Ovary (tissue), 3 donors: ENCODE data around the gene HUWE1.

Experiments
- POLR2A ChIP-seq: fragments of 450-650 bp; IDR thresholded peaks from one replicate; pipeline ENCODE4 v1.6.1; 2017; ENCODE audit warnings: antibody characterized with exemption, mild to moderate bottlenecking, moderate library complexity
- TF ChIP-seq, protein P1 (sequence below), 3 donors: fragments of 450-650 bp in 2 of 3; fragments of 200-600 bp in 1 of 3; IDR thresholded peaks; one replicate each; pipeline versions ENCODE4 v1.5.1 to v1.8.0; 2016 to 2022; ENCODE audit warnings: antibody characterized with exemption in 3 of 3, mild to moderate bottlenecking in 1 of 3
- donor health status: DM: no; HTN: no; CAD: no.

GRCh38 chrX:53718073-53718472 lies 31.6 kb upstream of the HUWE1 start:
- TF ChIP-seq, protein P1, sequence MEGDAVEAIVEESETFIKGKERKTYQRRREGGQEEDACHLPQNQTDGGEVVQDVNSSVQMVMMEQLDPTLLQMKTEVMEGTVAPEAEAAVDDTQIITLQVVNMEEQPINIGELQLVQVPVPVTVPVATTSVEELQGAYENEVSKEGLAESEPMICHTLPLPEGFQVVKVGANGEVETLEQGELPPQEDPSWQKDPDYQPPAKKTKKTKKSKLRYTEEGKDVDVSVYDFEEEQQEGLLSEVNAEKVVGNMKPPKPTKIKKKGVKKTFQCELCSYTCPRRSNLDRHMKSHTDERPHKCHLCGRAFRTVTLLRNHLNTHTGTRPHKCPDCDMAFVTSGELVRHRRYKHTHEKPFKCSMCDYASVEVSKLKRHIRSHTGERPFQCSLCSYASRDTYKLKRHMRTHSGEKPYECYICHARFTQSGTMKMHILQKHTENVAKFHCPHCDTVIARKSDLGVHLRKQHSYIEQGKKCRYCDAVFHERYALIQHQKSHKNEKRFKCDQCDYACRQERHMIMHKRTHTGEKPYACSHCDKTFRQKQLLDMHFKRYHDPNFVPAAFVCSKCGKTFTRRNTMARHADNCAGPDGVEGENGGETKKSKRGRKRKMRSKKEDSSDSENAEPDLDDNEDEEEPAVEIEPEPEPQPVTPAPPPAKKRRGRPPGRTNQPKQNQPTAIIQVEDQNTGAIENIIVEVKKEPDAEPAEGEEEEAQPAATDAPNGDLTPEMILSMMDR (IDR thresholded peaks at IDR 0.05) = no peak
- TF ChIP-seq POLR2A = no peak
